SK-N-SH (cell line): ENCODE results near the gene ZMIZ1. TPM values are rescaled to one million over a fixed set of nuclear protein-coding genes. Genes with fewer than 3 reads are reported as not detected.
A peak's percentile ranks its signal among the peaks of the same experiment; 100 is the strongest.
"Not testable (repeated sequence)": the region's sequence is repeated elsewhere in the genome, so short reads cannot be mapped to it uniquely, and the experiment has no call there.

ENCODE experiments used
- CTCF ChIA-PET: fragments of 300-600, 350-600 bp; formaldehyde crosslinking; extraction: SDS; loops from one replicate; lab custom pipeline; 2021; lab: Yijun Ruan, JAX
- POLR2A ChIA-PET: fragments of 350-600 bp; sonication (Branson Sonifier 250); formaldehyde crosslinking; extraction: SDS; loops from one replicate; lab custom pipeline; 2020; ENCODE audit warnings: antibody characterized with exemption, inconsistent platforms; lab: Yijun Ruan, JAX
- DNase-seq: peaks from one replicate; pipeline ENCODE4 v3.0.0; 2012
- H2AFZ ChIP-seq: fragments of 200-600 bp; sonication (generic); 2 replicates; pipeline ENCODE4 v1.8.1; 2016; ENCODE audit warnings: antibody characterized with exemption, mild to moderate bottlenecking, low read depth
- H3F3A ChIP-seq: fragments of 200-600 bp; sonication (generic); replicated peaks from 2 replicates; pipeline ENCODE3; 2016; ENCODE audit warnings: antibody characterized with exemption, mild to moderate bottlenecking; ENCODE audit not compliant: insufficient read depth
- H3K27ac ChIP-seq, 2 experiments: fragments of 200-500 bp in 1 of 2; fragments of 200-600 bp in 1 of 2; sonication (Bioruptor generic) in 1 of 2; sonication (generic), shearing (Covaris generic) in 1 of 2; 2 replicates each; pipeline versions ENCODE4 v1.5.1 to v1.6.1; 2014 to 2016; ENCODE audit warnings: low read depth in 2 of 2, inconsistent platforms in 1 of 2, low read length in 1 of 2, mild to moderate bottlenecking in 1 of 2, mixed read lengths in 1 of 2
- H3K27me3 ChIP-seq: fragments of 200-600 bp; sonication (generic), shearing (Covaris generic); 2 replicates; pipeline ENCODE4 v1.6.1; 2016; ENCODE audit warnings: mixed run types; ENCODE audit not compliant: insufficient read depth
- H3K36me3 ChIP-seq, 2 experiments: fragments of 200-500 bp in 1 of 2; fragments of 200-600 bp in 1 of 2; sonication (Bioruptor generic) in 1 of 2; sonication (generic) in 1 of 2; replicated peaks in 1 of 2; 2 replicates each; pipeline versions ENCODE3 to v1.5.1; 2014 to 2016; ENCODE audit warnings: low read length in 1 of 2, mild to moderate bottlenecking in 1 of 2; ENCODE audit not compliant: insufficient read depth in 2 of 2, control insufficient read depth in 1 of 2
- H3K4me1 ChIP-seq, 2 experiments: fragments of 200-500 bp in 1 of 2; fragments of 200-600 bp in 1 of 2; sonication (Bioruptor generic) in 1 of 2; sonication (generic), shearing (Covaris generic) in 1 of 2; 2 replicates each; pipeline versions ENCODE4 v1.5.1 to v1.6.1; 2014 to 2016; ENCODE audit warnings: low read depth in 1 of 2, low read length in 1 of 2, mixed run types in 1 of 2; ENCODE audit not compliant: insufficient read depth in 2 of 2, control insufficient read depth in 1 of 2
- H3K4me2 ChIP-seq: fragments of 200-600 bp; sonication (generic), shearing (Covaris generic); 2 replicates; pipeline ENCODE4 v1.6.1; 2017; ENCODE audit warnings: mixed run types
- H3K4me3 ChIP-seq, 2 experiments: fragments of 200-500 bp in 1 of 2; fragments of 200-600 bp in 1 of 2; sonication (Bioruptor generic) in 1 of 2; sonication (generic), shearing (Covaris generic) in 1 of 2; 2 replicates each; pipeline versions ENCODE4 v1.5.1 to v1.8.1; 2014 to 2016; ENCODE audit warnings: low read depth in 2 of 2, inconsistent platforms in 1 of 2, low read length in 1 of 2, mild to moderate bottlenecking in 1 of 2, mixed read lengths in 1 of 2, moderate library complexity in 1 of 2
- H3K79me2 ChIP-seq: fragments of 200-600 bp; sonication (generic); 2 replicates; pipeline ENCODE4 v1.8.1; 2017; ENCODE audit warnings: mild to moderate bottlenecking; ENCODE audit not compliant: insufficient read depth
- H3K9ac ChIP-seq: fragments of 200-600 bp; sonication (generic); 2 replicates; pipeline ENCODE4 v1.6.1; 2017; ENCODE audit warnings: mixed run types
- H3K9me2 ChIP-seq: fragments of 200-600 bp; sonication (generic); 2 replicates; pipeline ENCODE4 v1.6.1; 2017; ENCODE audit warnings: mixed run types
- H3K9me3 ChIP-seq: fragments of 200-600 bp; sonication (generic); 2 replicates; pipeline ENCODE4 v1.6.1; 2017; ENCODE audit warnings: mixed run types, mild to moderate bottlenecking, moderate library complexity
- H4K20me1 ChIP-seq: fragments of 200-600 bp; sonication (generic); 2 replicates; pipeline ENCODE4 v1.6.1; 2017; ENCODE audit warnings: mild to moderate bottlenecking, mixed run types; ENCODE audit not compliant: insufficient read depth
- CHD2 ChIP-seq: fragments of 150-350 bp; IDR thresholded peaks from 2 replicates; pipeline ENCODE4 v1.6.1; 2018; ENCODE audit warnings: low read length; ENCODE audit not compliant: partially characterized antibody
- ELF1 ChIP-seq: IDR thresholded peaks from 2 replicates; pipeline ENCODE4 v1.4.0; 2012
- EP300 ChIP-seq, 2 experiments: IDR thresholded peaks; 2 replicates each; pipeline versions ENCODE4 v1.4.0 to v1.6.1; 2012; ENCODE audit warnings: borderline replicate concordance in 1 of 2, low read depth in 1 of 2, low read length in 1 of 2
- EZH2phosphoT487 ChIP-seq: fragments of 200-600 bp; sonication (generic); IDR thresholded peaks from 2 replicates; pipeline ENCODE4 v1.6.1; 2017; ENCODE audit warnings: low read depth, mixed run types, mild to moderate bottlenecking, antibody characterized with exemption, moderate library complexity, borderline replicate concordance
- GABPA ChIP-seq: IDR thresholded peaks from 2 replicates; pipeline ENCODE4 v1.4.0; 2012; ENCODE audit warnings: low read depth, mild to moderate bottlenecking
- GATA2 ChIP-seq: sonication (generic); formaldehyde crosslinking; IDR thresholded peaks from 2 replicates; pipeline ENCODE4 v1.5.0; 2020; ENCODE audit warnings: mild to moderate bottlenecking, missing genetic modification reagents
- JUND ChIP-seq: IDR thresholded peaks from 2 replicates; pipeline ENCODE4 v1.4.0; 2012
- MEF2A ChIP-seq: IDR thresholded peaks from 2 replicates; pipeline ENCODE4 v1.4.0; 2012; ENCODE audit warnings: low read depth, borderline replicate concordance
- MXI1 ChIP-seq: IDR thresholded peaks from 2 replicates; pipeline ENCODE4 v1.6.1; 2012; ENCODE audit warnings: mild to moderate bottlenecking, low read depth, low read length, improper control_type of control experiment
- NFIC ChIP-seq: IDR thresholded peaks from 2 replicates; pipeline ENCODE4 v1.4.0; 2012; ENCODE audit warnings: borderline replicate concordance
- RAD21 ChIP-seq: IDR thresholded peaks from 2 replicates; pipeline ENCODE4 v1.6.1; 2012; ENCODE audit warnings: mild to moderate bottlenecking, low read length
- RCOR1 ChIP-seq: fragments of 150-350 bp; IDR thresholded peaks from 2 replicates; pipeline ENCODE4 v1.6.1; 2017; ENCODE audit warnings: antibody characterized with exemption, low read length
- REST ChIP-seq: IDR thresholded peaks from 2 replicates; pipeline ENCODE4 v1.6.1; 2012; ENCODE audit warnings: mild to moderate bottlenecking, low read depth, low read length, moderate library complexity
- RXRA ChIP-seq: IDR thresholded peaks from 2 replicates; pipeline ENCODE4 v1.4.0; 2012; ENCODE audit warnings: low read depth, mild to moderate bottlenecking, borderline replicate concordance
- SIN3A ChIP-seq: IDR thresholded peaks from 2 replicates; pipeline ENCODE4 v1.6.1; 2012; ENCODE audit warnings: low read depth, mild to moderate bottlenecking, low read length, moderate library complexity, borderline replicate concordance
- USF1 ChIP-seq: IDR thresholded peaks from 2 replicates; pipeline ENCODE4 v1.4.0; 2012; ENCODE audit warnings: low read depth, borderline replicate concordance
- YY1 ChIP-seq: IDR thresholded peaks from 2 replicates; pipeline ENCODE4 v1.4.0; 2012; ENCODE audit warnings: low read depth, mild to moderate bottlenecking
- WGBS: methylation state at CpG from one replicate; pipeline ENCODE4 v1.1.6; 2017; ENCODE audit warnings: low lambda C conversion rate; 5-methylcytosine and 5-hydroxymethylcytosine counted together
- polyA plus RNA-seq, 3 experiments: library from polyadenylated mRNA; depleted of rRNA; stranded (reverse); fragments of >200 nt; gene quantifications; 2 replicates each; pipeline ENCODE4 v1.2.3, GENCODE V29; 2012
- TF ChIP-seq, protein P1 (sequence below): fragments of 150-350 bp; IDR thresholded peaks from 2 replicates; pipeline ENCODE4 v1.6.1; 2017; ENCODE audit warnings: antibody characterized with exemption, low read length, low read depth, borderline replicate concordance
- TF ChIP-seq, protein P2 (sequence below): IDR thresholded peaks from 2 replicates; pipeline ENCODE4 v1.4.0; 2012; ENCODE audit warnings: low read depth, borderline replicate concordance

Gene ZMIZ1
- polyA plus RNA-seq, 1 of the 3 experiments (the other 2 are of a cell fraction): 23.5 TPM

DNA sequence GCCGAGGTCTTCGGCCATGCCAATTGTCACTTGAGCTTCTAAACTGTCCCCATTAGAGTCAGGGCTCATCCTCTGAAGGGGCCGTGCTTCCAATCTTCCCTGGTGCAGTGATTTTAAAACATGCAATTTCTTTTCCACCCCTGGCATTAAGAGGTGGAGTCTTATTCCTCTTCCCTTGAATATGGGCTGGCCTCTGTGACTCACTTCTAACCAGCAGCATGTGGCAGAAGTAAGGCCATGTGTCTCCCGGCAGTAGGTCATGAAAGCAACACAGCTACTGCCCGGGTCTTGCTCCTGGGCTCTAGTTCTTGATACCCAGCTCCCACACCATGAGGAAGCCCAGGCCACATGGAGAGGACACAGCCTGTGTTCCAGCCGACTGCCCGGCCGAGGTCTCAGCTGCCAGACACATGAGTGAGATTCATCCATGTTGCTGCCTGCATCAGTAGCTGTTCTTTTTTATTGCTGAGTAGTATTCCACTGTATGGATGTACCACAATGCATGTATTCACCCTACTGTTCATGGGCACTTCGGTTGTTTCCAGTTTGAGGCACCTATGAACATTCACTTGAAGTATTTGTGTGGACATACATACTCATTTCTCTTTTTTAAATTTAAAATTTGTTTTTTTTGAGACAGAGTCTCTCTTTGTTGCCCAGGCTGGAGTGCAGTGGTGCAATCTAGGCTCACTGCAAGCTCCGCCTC lies 264.0 kb downstream of the ZMIZ1 start:
- H3K27ac ChIP-seq: peak overlapping the region in 1 of 2 experiments; percentile 86; a peak in 2 of 4 replicates
- H3K79me2 ChIP-seq, H3K4me2 ChIP-seq, H2AFZ ChIP-seq, H3K4me3 ChIP-seq, POLR2A ChIA-PET, H3K27me3 ChIP-seq, H3K9me2 ChIP-seq, H4K20me1 ChIP-seq, DNase-seq, H3K4me1 ChIP-seq, H3F3A ChIP-seq, H3K36me3 ChIP-seq, H3K9me3 ChIP-seq: not testable (repeated sequence)
- 70% methylated on average over 2 of the region's 10 CpGs for WGBS
- H3K9ac ChIP-seq: peak overlapping the region; percentile 42; the same call in 1 of the 2 replicates
- CTCF ChIA-PET: interaction anchor here (1.3 kb wide), 1 partner anchor 10 kb away, joined by 3 read pairs; no protein-coding TSS in a partner anchor

DNA sequence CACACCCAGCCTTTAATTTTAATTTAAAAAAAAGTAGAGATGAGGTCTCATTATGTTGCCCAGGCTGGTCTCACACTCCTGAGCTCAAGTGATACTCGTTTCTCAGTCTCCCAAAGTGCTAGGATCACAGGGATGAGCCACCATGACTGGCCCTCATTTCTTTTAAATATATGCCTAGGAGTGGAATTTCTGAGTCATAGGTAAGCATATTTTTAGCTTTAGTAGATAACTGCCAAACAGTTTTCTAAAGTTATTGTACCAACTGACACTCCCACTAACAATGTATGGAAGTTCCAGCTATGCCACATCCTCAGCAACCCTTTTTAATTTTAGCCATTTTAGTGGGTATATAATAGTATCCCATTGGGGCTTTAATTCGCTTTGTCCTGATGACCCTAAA lies 264.7 kb downstream of the ZMIZ1 start:
- H3K9ac ChIP-seq: peak overlapping the region; percentile 42
- peak overlapping the region in 1 of 2 experiments; percentile 86; a peak in 2 of 4 replicates for H3K27ac ChIP-seq
- ChIA-PET CTCF (interaction anchor here (1.3 to 1.8 kb wide), 2 partner anchors 9 to 13 kb away, joined by 3 to 11 read pairs; partner anchors contain the start of gene PPIF), POLR2A (no interaction called here)
- H3F3A ChIP-seq: peaks cover 7% of the 10 kb centered on the region
- DNase-seq: no peak
- H3K4me2 ChIP-seq: no peak overlapping the region
- no peaks in the 10 kb centered on the region for H3K27me3 ChIP-seq
- no peak overlapping the region for H2AFZ ChIP-seq
- H4K20me1 ChIP-seq: no peaks in the 10 kb centered on the region
- H3K36me3 ChIP-seq: no peaks in the 10 kb centered on the region
- WGBS: 41% methylated on average over 2 of the region's 2 CpGs
- no peaks in the 10 kb centered on the region for H3K9me3 ChIP-seq
- no peaks in the 10 kb centered on the region for H3K9me2 ChIP-seq
- H3K4me1 ChIP-seq: peaks cover 0 to 9% of the 10 kb centered on the region in 2 experiments; a peak in 2 of 4 replicates
- H3K4me3 ChIP-seq: no peak overlapping the region
- no peaks in the 10 kb centered on the region for H3K79me2 ChIP-seq
- peak; percentile 58; the same call in 1 of the 2 replicates for TF ChIP-seq MEF2A
- TF ChIP-seq USF1: no peak
- no peak for TF ChIP-seq GATA2
- TF ChIP-seq RCOR1: no peak
- no peak for TF ChIP-seq GABPA
- no peak for TF ChIP-seq SIN3A
- no peak for TF ChIP-seq RXRA
- peak; percentile 9; the same call in 1 of the 2 replicates for TF ChIP-seq NFIC
- TF ChIP-seq, protein P1, sequence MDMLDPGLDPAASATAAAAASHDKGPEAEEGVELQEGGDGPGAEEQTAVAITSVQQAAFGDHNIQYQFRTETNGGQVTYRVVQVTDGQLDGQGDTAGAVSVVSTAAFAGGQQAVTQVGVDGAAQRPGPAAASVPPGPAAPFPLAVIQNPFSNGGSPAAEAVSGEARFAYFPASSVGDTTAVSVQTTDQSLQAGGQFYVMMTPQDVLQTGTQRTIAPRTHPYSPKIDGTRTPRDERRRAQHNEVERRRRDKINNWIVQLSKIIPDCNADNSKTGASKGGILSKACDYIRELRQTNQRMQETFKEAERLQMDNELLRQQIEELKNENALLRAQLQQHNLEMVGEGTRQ: no peak
- TF ChIP-seq CHD2: no peak
- peak; percentile 79 for TF ChIP-seq JUND
- no peak for TF ChIP-seq ELF1
- no peak for TF ChIP-seq EZH2phosphoT487
- no peak for TF ChIP-seq MXI1
- TF ChIP-seq YY1: no peak
- TF ChIP-seq, protein P2, sequence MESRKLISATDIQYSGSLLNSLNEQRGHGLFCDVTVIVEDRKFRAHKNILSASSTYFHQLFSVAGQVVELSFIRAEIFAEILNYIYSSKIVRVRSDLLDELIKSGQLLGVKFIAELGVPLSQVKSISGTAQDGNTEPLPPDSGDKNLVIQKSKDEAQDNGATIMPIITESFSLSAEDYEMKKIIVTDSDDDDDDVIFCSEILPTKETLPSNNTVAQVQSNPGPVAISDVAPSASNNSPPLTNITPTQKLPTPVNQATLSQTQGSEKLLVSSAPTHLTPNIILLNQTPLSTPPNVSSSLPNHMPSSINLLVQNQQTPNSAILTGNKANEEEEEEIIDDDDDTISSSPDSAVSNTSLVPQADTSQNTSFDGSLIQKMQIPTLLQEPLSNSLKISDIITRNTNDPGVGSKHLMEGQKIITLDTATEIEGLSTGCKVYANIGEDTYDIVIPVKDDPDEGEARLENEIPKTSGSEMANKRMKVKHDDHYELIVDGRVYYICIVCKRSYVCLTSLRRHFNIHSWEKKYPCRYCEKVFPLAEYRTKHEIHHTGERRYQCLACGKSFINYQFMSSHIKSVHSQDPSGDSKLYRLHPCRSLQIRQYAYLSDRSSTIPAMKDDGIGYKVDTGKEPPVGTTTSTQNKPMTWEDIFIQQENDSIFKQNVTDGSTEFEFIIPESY: no peak
- no peak for TF ChIP-seq RAD21
- no peak for TF ChIP-seq REST
- TF ChIP-seq EP300 (IDR thresholded peaks at IDR 0.05; ENCODE audit: borderline replicate concordance in 1 of 2, low read depth in 1 of 2, low read length in 1 of 2): peak in 1 of 2 experiments; percentile 84; a peak in 2 of 4 replicates
